ENCODE measurements around the gene TMEM26. TPM values are rescaled to one million over a fixed set of nuclear protein-coding genes. Genes with fewer than 3 reads are reported as not detected.

TMEM26 gene
- total RNA-seq, 2 experiments from 2014 or later = not detected

DNA sequence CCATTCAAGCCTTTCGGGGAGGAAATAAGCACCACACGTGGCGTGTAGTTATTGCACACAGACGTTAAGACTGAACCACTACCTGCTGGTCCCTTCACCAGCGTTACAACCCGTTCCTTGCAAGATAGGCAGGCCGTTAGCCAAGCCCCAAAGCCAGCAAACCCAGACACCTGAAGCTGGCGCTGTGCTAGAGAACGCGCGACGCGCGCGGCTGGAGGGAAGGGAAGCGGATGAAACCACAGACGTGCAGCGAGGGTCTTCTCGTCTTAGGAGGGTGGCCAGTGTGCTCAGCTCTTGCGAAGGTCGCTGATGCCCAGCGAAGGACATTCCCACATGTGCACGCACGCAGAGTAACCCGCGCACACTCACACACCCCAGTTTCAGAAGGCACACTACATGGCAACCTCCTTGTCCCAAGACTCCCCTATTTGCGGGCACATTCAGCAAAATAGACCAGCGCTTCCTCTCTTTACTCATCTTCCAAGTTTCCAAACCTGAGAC is 980 bp downstream of the TMEM26 start:
- Mint-ChIP-seq H3K4me3 (peak overlapping the region; percentile 37), H3K9me3 (no peaks in the 10 kb centered on the region), H3K27me3 (ENCODE audit: low read depth) (peaks cover 29% of the 10 kb centered on the region), H3K27ac (no peak overlapping the region), H3K4me1 (ENCODE audit: low read depth) (peaks cover 10% of the 10 kb centered on the region), H3K36me3 (ENCODE audit: low read depth) (no peaks in the 10 kb centered on the region)
- CTCF ChIA-PET = no interaction called here
- intact Hi-C loops (cut with micrococcal nuclease) = no loop called here
- DNase-seq = no peak

DNA sequence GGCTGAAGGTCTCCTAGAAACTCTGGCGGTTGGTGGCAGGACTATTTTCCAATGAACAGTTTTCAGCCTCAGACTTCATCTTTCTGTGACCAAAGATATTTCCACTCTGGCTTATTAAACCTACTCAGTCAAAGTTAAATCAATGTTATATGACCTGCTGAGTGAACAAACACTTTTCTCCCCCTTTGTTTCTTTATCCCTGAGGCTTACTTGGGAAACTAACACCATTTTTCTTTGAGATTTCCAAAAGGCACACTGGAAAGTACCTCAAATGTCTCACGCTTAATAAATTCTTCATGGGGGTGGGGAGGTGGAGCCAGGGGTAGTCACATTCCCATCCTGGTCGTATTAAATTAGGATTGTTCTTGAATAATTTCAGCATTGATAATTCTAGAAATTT is 1.8 kb downstream of the TMEM26 start:
- peaks cover 29% of the 10 kb centered on the region for H3K27me3 Mint-ChIP-seq (ENCODE audit: low read depth)
- H3K4me1 Mint-ChIP-seq (ENCODE audit: low read depth) = peaks cover 10% of the 10 kb centered on the region
- DNase-seq = no peak
- H3K27ac Mint-ChIP-seq = no peak overlapping the region
- CTCF ChIA-PET = no interaction called here
- H3K4me3 Mint-ChIP-seq = no peak overlapping the region
- H3K36me3 Mint-ChIP-seq (ENCODE audit: low read depth) = no peaks in the 10 kb centered on the region
- intact Hi-C loops (cut with micrococcal nuclease) = no loop called here
- no peaks in the 10 kb centered on the region for H3K9me3 Mint-ChIP-seq

DNA sequence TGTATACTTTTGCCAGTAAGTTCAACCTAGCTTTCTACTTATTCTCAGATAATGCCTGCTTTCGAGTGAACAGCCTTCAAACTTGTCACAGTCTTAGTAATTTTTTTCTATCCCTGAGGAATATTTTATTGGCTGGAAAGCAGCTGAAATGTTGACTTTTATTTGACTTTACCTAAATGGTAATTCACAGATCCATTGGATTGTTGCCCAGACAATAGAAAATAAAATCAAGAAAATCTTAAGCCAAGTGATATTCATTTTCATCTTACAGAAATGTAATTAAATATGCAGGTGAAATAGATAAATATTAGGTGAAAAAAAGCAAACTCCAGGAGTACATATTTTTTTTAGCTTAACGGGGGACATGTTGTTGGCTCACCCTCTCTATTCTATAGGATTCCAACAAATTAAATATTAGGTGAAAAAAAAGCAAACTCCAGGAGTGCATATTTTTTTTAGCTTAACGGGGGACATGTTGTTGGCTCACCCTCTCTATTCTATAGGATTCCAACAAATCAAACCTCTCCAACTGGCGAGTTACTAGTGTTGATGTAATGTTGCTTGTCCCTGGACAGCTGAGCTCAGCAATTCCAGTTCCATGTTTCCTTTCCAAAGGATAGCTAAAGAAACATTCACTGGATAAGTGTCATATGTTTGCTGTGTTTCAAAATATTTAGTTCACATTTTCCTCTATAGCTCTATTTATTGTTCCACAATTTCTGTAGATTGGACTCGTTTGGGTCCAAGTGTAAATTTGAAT is 4.2 kb downstream of the TMEM26 start:
- H3K4me3 Mint-ChIP-seq = no peak overlapping the region
- peaks cover 10% of the 10 kb centered on the region for H3K4me1 Mint-ChIP-seq (ENCODE audit: low read depth)
- H3K9me3 Mint-ChIP-seq = no peaks in the 10 kb centered on the region
- DNase-seq = no peak
- H3K27me3 Mint-ChIP-seq (ENCODE audit: low read depth) = peaks cover 22% of the 10 kb centered on the region
- no peak overlapping the region for H3K27ac Mint-ChIP-seq
- CTCF ChIA-PET = interaction anchor here (0.6 to 0.7 kb wide), 2 partner anchors 10 to 18 kb away, joined by 3 to 4 read pairs; no protein-coding TSS in a partner anchor
- no peaks in the 10 kb centered on the region for H3K36me3 Mint-ChIP-seq (ENCODE audit: low read depth)
- intact Hi-C loops (cut with micrococcal nuclease) = no loop called here

DNA sequence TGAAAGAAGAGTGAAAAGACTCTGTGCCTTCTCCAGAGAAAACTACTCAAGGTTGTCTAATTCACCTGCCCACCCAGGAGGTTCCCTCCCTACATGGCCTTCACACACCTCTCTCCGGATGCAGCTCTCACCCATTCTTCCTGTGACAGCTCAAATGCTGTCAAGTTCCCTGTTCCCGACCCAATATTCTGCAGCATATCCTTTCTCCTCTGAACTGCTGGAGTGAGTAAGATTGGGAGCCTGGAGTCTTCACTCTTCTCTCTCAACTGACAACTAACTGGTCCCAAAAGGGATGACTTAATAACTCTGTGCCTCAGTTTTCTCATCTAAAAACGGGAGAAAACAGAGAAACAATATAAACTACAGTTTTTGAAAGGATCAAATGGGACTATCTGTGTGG is 5.1 kb downstream of the TMEM26 start:
- no peak overlapping the region for H3K4me3 Mint-ChIP-seq
- DNase-seq = no peak
- no peaks in the 10 kb centered on the region for H3K36me3 Mint-ChIP-seq (ENCODE audit: low read depth)
- H3K4me1 Mint-ChIP-seq (ENCODE audit: low read depth) = peaks cover 9% of the 10 kb centered on the region
- H3K27ac Mint-ChIP-seq = no peak overlapping the region
- H3K27me3 Mint-ChIP-seq (ENCODE audit: low read depth) = peaks cover 22% of the 10 kb centered on the region
- CTCF ChIA-PET = no interaction called here
- H3K9me3 Mint-ChIP-seq = no peaks in the 10 kb centered on the region
- intact Hi-C loops (cut with micrococcal nuclease) = no loop called here

DNA sequence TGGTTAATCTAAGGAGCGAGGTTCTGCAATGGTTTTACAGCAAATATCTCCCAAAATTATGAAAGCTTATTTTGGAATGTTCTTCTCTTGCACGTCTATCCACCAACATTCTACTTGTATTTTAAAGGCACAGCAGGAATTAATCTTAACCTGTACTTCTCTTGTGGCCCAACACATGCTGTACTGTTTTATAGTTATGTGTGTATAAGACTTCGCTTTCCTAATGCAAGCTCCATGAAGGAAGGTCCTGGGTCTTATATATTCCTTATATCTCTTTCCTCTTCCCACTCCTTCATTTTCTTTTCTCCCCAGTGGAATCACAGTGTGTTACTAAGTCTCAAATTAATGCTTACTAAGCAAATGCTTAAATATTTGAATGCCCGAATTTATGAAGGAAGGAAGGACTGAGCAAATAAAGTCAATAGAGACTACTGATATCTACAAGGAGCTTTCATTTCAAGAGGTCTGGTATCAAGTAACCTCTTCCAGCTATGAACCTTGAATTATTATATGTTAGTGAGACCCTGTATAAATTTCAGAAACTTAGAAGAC is 14.0 kb downstream of the TMEM26 start:
- Mint-ChIP-seq H3K27ac (no peak overlapping the region), H3K4me1 (ENCODE audit: low read depth) (peaks cover 12% of the 10 kb centered on the region), H3K27me3 (ENCODE audit: low read depth) (no peaks in the 10 kb centered on the region), H3K4me3 (no peak overlapping the region), H3K36me3 (ENCODE audit: low read depth) (no peaks in the 10 kb centered on the region), H3K9me3 (no peaks in the 10 kb centered on the region)
- CTCF ChIA-PET = interaction anchor here (1.2 kb wide), 1 partner anchor 99 kb away, joined by 3 read pairs; no protein-coding TSS in a partner anchor
- intact Hi-C loops (cut with micrococcal nuclease) = no loop called here
- DNase-seq = no peak

DNA sequence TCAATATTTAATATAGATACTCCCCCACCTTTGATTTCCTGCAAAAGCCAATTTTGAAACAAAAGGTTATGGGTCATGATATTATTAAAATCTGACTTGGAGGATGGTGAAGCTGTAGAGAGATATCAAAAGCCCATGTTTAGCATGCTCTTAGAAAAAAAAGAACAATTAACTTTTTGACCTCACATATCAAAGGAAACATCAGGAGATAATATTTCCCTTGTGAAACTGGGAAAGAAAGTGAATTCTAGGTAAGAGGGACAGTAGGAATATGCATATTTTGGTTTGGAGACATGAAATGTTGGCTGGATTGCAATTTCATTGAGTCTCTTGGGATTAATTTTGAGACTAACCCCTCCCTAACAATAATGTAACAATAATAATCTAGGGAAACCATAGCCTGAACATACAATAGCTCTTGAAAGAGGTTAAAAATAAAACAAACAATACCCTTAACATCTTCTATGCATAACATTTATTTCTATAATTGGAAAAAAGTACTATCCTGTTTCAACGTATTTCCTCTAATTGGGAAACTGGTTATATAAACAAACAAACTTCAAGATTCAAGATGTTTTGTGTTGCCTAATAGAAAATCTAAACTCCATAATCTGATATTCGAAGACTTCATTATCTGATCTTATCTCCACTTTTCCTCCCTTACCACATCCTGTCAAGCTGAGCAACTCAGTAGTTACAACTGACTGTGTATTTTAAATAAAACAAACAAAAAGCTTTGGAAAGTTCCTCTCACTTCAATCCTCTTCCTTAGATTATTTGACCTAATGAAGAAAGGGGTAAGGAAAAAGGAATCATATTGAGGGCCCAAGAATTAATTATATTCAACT is 14.8 kb downstream of the TMEM26 start:
- H3K27ac Mint-ChIP-seq = no peak overlapping the region
- no peaks in the 10 kb centered on the region for H3K27me3 Mint-ChIP-seq (ENCODE audit: low read depth)
- no peak overlapping the region for H3K4me3 Mint-ChIP-seq
- no peak for DNase-seq
- H3K36me3 Mint-ChIP-seq (ENCODE audit: low read depth) = no peaks in the 10 kb centered on the region
- peaks cover 12% of the 10 kb centered on the region for H3K4me1 Mint-ChIP-seq (ENCODE audit: low read depth)
- CTCF ChIA-PET = interaction anchor here (1.2 kb wide), 1 partner anchor 99 kb away, joined by 3 read pairs; no protein-coding TSS in a partner anchor
- intact Hi-C loops (cut with micrococcal nuclease) = no loop called here
- no peaks in the 10 kb centered on the region for H3K9me3 Mint-ChIP-seq

DNA sequence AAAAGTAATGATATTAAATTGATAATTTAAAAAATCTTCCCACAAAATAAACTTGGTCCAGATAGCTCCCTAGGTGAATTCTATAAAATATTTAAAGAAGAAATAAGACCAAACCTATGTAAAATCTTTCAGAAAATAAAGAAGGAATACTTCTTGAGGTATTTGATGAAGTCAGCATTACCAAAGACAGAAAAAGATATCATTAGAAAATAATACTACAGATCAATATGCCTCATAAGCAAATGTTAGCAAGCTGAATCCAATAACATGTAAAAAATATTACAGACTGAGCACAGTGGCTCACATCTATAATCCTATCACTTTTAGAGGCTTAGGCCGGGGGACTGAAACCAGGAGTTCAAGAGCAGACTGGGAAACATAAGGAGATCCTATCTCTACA is 30.0 kb downstream of the TMEM26 start:
- Mint-ChIP-seq H3K4me1 (ENCODE audit: low read depth) (no peaks in the 10 kb centered on the region), H3K36me3 (ENCODE audit: low read depth) (no peaks in the 10 kb centered on the region), H3K27me3 (ENCODE audit: low read depth) (peaks cover 6% of the 10 kb centered on the region), H3K4me3 (no peak overlapping the region), H3K27ac (no peak overlapping the region), H3K9me3 (peaks cover 22% of the 10 kb centered on the region)
- no peak for DNase-seq
- intact Hi-C loops (cut with micrococcal nuclease) = no loop called here
- CTCF ChIA-PET = no interaction called here

DNA sequence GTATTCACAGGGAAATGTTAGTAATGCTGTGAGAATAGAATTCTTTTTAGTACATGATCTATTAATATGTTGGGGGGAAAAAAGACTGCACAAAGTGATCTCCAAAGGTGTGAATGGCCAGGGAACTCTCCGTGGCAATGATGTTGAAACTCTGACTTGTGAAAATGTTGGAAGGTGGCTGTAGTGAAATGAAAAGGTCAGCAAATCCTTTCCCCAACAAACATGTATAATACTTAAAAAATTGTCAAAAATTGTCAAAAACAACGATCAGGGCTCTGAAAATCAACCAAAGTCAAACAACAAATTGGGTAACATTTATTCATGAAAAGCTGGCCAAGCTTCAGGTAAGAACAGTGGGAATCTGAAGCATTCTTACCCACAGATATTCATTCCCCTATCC is 35.5 kb downstream of the TMEM26 start:
- H3K36me3 Mint-ChIP-seq (ENCODE audit: low read depth) = no peaks in the 10 kb centered on the region
- no peaks in the 10 kb centered on the region for H3K4me1 Mint-ChIP-seq (ENCODE audit: low read depth)
- no peak overlapping the region for H3K4me3 Mint-ChIP-seq
- CTCF ChIA-PET = no interaction called here
- peaks cover 6% of the 10 kb centered on the region for H3K27me3 Mint-ChIP-seq (ENCODE audit: low read depth)
- peaks cover 14% of the 10 kb centered on the region for H3K9me3 Mint-ChIP-seq
- no peak for DNase-seq
- no peak overlapping the region for H3K27ac Mint-ChIP-seq
- intact Hi-C loops (cut with micrococcal nuclease) = no loop called here

DNA sequence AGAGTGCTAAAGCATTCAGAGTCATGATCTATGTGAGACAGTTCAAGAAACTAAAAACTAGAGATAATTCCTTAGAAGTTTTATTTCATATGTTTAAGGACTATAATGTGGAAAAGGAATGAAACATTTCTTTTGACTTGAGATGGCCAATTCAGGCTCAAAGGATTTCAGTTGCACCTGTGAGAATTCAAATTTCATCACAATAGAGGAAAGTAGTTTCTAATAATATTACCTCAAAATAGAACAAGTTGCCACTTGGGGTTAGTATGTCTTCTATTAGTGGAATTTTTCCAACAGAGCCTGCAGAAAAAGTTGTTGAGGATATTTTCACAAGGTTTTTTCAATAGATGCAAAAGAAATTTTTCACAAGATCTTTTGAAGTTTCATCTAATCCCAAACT is 37.4 kb downstream of the TMEM26 start:
- intact Hi-C loops (cut with micrococcal nuclease) = no loop called here
- no peak overlapping the region for H3K4me3 Mint-ChIP-seq
- CTCF ChIA-PET = no interaction called here
- H3K36me3 Mint-ChIP-seq (ENCODE audit: low read depth) = no peaks in the 10 kb centered on the region
- peaks cover 7% of the 10 kb centered on the region for H3K9me3 Mint-ChIP-seq
- H3K27ac Mint-ChIP-seq = no peak overlapping the region
- peaks cover 6% of the 10 kb centered on the region for H3K27me3 Mint-ChIP-seq (ENCODE audit: low read depth)
- H3K4me1 Mint-ChIP-seq (ENCODE audit: low read depth) = no peaks in the 10 kb centered on the region
- DNase-seq = no peak

DNA sequence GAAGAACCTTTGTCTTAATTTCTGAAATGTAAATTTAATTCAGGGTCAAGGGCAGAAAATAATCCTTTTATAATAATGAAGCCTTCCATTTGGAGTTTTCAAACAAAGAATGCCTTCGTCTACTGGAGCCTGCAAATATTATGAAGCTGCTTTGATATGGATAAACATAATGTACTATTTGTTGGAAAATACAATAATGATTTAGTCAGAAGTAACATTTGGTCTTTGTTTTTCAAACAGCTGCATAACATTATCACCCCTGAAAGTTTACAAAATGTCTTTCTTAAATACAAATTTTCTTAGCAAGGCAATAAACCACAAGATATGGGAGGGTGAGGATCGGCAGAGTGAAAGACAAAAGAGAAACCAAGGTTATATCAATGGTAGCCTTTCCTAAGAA is 41.5 kb downstream of the TMEM26 start:
- CTCF ChIA-PET = no interaction called here
- H3K27ac Mint-ChIP-seq = no peak overlapping the region
- H3K9me3 Mint-ChIP-seq = no peaks in the 10 kb centered on the region
- H3K27me3 Mint-ChIP-seq (ENCODE audit: low read depth) = peaks cover 3% of the 10 kb centered on the region
- H3K4me3 Mint-ChIP-seq = no peak overlapping the region
- no peaks in the 10 kb centered on the region for H3K36me3 Mint-ChIP-seq (ENCODE audit: low read depth)
- no peak for DNase-seq
- H3K4me1 Mint-ChIP-seq (ENCODE audit: low read depth) = no peaks in the 10 kb centered on the region
- intact Hi-C loops (cut with micrococcal nuclease) = no loop called here

DNA sequence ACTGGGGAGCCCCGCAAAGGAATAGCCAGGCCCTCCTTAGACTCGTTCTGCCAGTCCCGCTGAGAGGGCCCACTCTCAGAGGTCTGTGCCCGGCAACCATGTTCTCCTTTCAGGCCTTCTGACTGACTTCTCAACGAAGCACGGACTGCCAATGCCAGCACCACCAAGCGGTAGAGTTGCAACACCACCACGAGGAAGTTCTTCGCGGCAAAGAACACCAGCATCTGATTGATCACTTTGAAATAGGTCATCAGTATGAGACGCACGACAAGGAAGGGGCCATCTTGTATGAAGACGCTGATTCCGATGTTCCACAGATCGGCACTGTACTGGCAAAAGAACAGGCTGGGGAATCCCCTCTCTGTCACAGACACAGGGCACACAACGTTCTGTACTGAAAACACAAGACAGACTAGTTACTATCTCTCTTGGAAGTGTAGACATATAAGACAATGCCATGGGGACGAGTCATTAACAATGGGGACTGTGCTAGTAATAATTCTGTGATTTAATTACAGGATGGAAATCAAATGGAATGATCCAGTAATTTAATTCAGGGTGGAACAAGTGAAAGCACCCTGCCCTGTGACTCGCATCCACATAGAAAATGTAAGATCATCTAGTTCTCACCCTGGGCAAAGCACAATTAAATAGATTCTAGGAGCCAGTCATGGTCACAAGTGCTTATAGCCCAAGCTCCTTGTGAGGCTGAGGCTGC is 42.7 kb downstream of the TMEM26 start:
- H3K4me3 Mint-ChIP-seq = no peak overlapping the region
- no peaks in the 10 kb centered on the region for H3K9me3 Mint-ChIP-seq
- no peak for DNase-seq
- intact Hi-C loops (cut with micrococcal nuclease) = no loop called here
- H3K4me1 Mint-ChIP-seq (ENCODE audit: low read depth) = no peaks in the 10 kb centered on the region
- H3K27me3 Mint-ChIP-seq (ENCODE audit: low read depth) = peaks cover 3% of the 10 kb centered on the region
- H3K27ac Mint-ChIP-seq = no peak overlapping the region
- CTCF ChIA-PET = no interaction called here
- H3K36me3 Mint-ChIP-seq (ENCODE audit: low read depth) = no peaks in the 10 kb centered on the region

DNA sequence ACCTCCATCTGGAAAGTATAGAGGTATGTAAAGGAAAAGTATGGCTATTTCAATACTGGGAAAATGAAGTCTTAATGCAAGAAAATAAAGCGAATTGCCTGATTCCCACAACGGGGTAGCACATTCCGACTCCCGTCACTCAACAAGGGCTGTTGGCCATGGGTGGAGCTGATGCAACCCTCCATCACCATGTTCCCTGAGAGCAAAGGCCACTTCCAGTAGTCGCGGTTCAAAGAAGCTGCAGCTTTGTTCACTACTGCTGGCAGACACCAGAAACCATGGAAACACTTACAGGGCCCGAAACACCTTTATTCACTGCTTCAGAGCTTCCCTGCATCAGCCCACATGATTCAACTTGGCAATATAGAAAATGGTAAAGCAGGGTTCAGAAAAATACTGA is 44.0 kb downstream of the TMEM26 start:
- CTCF ChIA-PET = no interaction called here
- Mint-ChIP-seq H3K4me1 (ENCODE audit: low read depth) (no peaks in the 10 kb centered on the region), H3K4me3 (no peak overlapping the region), H3K36me3 (ENCODE audit: low read depth) (no peaks in the 10 kb centered on the region), H3K27ac (no peak overlapping the region), H3K9me3 (no peaks in the 10 kb centered on the region), H3K27me3 (ENCODE audit: low read depth) (peaks cover 3% of the 10 kb centered on the region)
- intact Hi-C loops (cut with micrococcal nuclease) = no loop called here
- DNase-seq = no peak

Data from activated naive CD4-positive, alpha-beta T cell treated with anti-CD3 and anti-CD28 coated beads for 36 hours (primary cell).